GM12873 (cell line): ENCODE results near the gene HBG2.

Experiments
- CTCF ChIP-seq: IDR thresholded peaks from 2 replicates; pipeline ENCODE4 v1.5.1; 2012; ENCODE audit warnings: low read depth, mild to moderate bottlenecking, moderate library complexity, low read length, control low read depth; ENCODE audit not compliant: insufficient read depth; ENCODE audit errors: missing control alignments

HBG2 gene

DNA sequence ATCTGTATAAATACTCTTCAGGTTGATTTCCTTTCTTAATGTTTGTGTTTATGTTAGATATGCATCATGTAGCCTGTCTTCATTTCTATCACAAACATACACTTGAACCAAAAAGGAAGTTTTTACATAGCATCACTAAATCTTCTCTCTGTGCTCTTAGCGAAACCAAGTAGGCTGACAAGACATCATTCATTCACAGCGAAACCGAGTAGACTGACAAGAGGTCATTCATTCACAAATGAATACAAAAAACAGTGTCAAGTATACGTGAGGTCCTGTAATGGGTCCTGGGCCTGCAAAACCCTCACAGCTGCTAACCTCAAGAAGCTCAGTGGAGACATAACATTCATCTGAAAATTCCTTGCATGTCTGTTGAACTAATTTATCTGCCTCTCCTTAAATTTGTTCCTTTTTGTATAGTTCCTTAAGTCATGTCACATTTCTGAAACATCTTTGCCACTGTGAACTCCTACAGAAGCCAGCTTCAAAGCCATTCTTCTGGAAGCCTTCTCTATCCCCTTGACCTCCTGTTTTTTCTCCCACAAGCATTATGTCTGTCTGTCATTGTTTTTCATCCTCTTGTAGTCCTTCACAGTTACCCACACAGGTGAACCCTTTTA is 25.0 kb upstream of the HBG2 start:
- no peak for TF ChIP-seq CTCF

GRCh38 chr11:5277807-5278382 is 23.3 kb upstream of the HBG2 start:
- no peak for TF ChIP-seq CTCF

GRCh38 chr11:5276697-5277096 is 22.1 kb upstream of the HBG2 start:
- TF ChIP-seq CTCF, result no peak

- TF ChIP-seq CTCF, result no peak
Measured at GRCh38 chr11:5275369-5276110, 21.0 kb upstream of the HBG2 start.

DNA sequence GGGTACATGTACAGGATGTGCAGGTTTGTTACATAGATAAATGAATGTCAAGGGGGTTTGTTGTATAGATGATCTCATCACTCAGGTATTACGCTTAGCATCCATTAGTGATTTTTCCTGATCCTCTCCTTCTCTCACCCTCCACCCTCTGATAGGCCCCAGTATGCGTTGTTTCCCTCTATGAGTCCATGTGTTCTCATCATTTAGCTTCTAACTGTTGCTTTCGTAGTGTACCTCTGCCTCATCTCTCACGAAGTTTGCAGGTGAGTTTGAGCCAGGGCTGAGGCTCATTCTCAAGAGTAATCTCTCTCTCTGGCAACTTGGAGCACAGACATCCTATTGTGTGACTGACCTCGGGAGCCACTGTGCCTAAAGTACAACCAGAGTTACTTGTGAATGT is 19.8 kb upstream of the HBG2 start:
- TF ChIP-seq CTCF, result no peak

DNA sequence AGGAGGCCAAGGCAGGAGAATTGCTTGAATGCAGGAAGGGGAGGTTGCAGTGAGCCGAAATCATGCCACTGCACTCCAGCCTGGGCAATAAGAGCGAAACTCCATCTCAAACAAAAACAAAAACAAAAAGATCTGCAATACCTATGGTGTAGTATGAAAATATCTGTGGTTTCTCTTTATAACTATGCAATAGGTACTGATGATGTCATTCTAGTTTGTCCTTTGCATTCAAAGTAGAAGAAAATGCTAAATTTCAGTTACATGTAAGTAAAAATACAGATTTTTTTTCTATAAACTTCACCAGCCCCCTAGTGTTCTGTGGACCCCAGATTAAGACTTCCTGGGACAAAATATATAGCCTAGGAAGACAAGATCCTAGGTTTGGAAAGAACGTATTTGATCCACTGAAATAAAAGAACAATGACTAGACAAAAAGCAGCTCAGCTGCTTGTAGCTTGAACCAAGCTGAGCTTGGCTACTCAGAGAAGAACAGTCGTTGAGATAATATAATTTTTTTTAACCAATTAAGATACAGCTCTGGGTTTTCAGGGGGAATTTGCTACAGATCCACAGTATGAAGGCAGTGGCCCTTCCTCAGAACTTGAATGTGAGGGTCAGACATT is 17.9 kb upstream of the HBG2 start:
- TF ChIP-seq CTCF, result no peak

DNA sequence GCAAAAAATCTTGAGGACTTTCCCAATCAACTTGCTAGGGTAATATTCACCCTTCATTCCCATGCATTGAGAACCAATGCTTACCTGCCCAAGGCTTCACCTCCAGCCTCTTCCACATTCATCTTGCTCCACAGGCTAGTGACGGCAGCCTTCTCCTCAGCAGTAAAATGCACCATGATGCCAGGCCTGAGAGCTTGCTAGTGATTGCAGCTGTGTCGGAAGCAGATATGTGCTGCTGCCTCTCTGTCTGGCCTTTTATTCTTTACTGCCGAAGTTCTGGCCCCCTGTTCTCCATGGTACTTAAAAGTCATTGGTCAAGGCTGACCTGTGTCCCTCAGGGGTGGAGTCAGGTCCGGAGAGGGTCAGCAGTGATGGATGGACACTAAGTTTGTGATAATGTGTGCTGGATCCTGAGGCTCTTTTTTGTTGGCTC is 15.2 kb upstream of the HBG2 start, which contains the start of gene HBE1:
Gene HBE1, minus strand, starts transcription at position 231 of the 433 bp plus-strand sequence. Its CDS starts 55 bp downstream, at position 176.
- TF ChIP-seq CTCF, result no peak
